Keratinocyte (primary cell): Measurements from ENCODE around the gene PPARA. TPM values are rescaled to one million over a fixed set of nuclear protein-coding genes. Genes with fewer than 3 reads are reported as not detected.

Experiments
- DNase-seq: peaks from one replicate; pipeline ENCODE4 v3.0.0-alpha.2; 2011; ENCODE audit warnings: low read depth, missing footprints, low spot score
- FAIRE-seq: peaks from 2 replicates; lab custom pipeline; 2011; peaks lifted over from hg19 to GRCh38; lab: Jason Lieb, UNC
- H2AFZ ChIP-seq: 2 replicates; pipeline ENCODE4 v1.6.0; 2012; ENCODE audit warnings: low read length, control low read depth, inconsistent platforms; ENCODE audit not compliant: control insufficient read depth
- H3K27ac ChIP-seq: 2 replicates; pipeline ENCODE4 v1.5.1; 2011; ENCODE audit warnings: low read length; ENCODE audit not compliant: control insufficient read depth, insufficient read depth
- H3K27me3 ChIP-seq: 3 replicates; pipeline ENCODE4 v1.6.0; 2011; ENCODE audit warnings: low read length; ENCODE audit not compliant: control insufficient read depth, insufficient read depth; ENCODE audit errors: extremely low read depth
- H3K36me3 ChIP-seq, 2 experiments: 2 replicates in 1 of 2; 3 replicates in 1 of 2; pipeline ENCODE4 v1.5.1; 2011; ENCODE audit warnings: low read length in 2 of 2, mild to moderate bottlenecking in 1 of 2; ENCODE audit not compliant: control insufficient read depth in 2 of 2, insufficient read depth in 2 of 2; ENCODE audit errors: extremely low read depth in 1 of 2
- H3K4me1 ChIP-seq: 3 replicates; pipeline ENCODE4 v1.5.1; 2011; ENCODE audit warnings: low read length; ENCODE audit not compliant: control insufficient read depth, insufficient read depth; ENCODE audit errors: extremely low read depth
- H3K4me2 ChIP-seq: 3 replicates; pipeline ENCODE4 v1.6.0; 2011; ENCODE audit warnings: low read depth, low read length; ENCODE audit not compliant: control insufficient read depth, insufficient read depth; ENCODE audit errors: extremely low read depth
- H3K4me3 ChIP-seq, 3 experiments: fragments of 200-600 bp in 1 of 3; sonication (generic) in 1 of 3; 2 replicates in 2 of 3; 3 replicates in 1 of 3; pipeline ENCODE4 v1.5.1; 2011 to 2016; ENCODE audit warnings: low read length in 3 of 3, mild to moderate bottlenecking in 3 of 3, control low read depth in 2 of 3, inconsistent platforms in 1 of 3, low read depth in 1 of 3, mixed read lengths in 1 of 3, mixed run types in 1 of 3, moderate library complexity in 1 of 3; ENCODE audit not compliant: control insufficient read depth in 2 of 3, insufficient read depth in 2 of 3; ENCODE audit errors: extremely low read depth in 1 of 3
- H3K79me2 ChIP-seq: 2 replicates; pipeline ENCODE4 v1.6.0; 2012; ENCODE audit warnings: low read length; ENCODE audit not compliant: control insufficient read depth, insufficient read depth
- H3K9ac ChIP-seq: 3 replicates; pipeline ENCODE4 v1.6.0; 2011; ENCODE audit warnings: low read length; ENCODE audit not compliant: control insufficient read depth, insufficient read depth; ENCODE audit errors: extremely low read depth
- H3K9me1 ChIP-seq: 3 replicates; pipeline ENCODE4 v1.6.0; 2011; ENCODE audit warnings: low read length; ENCODE audit not compliant: control insufficient read depth, insufficient read depth; ENCODE audit errors: extremely low read depth
- H3K9me3 ChIP-seq: 2 replicates; pipeline ENCODE4 v1.5.1; 2012; ENCODE audit warnings: low read depth, low read length; ENCODE audit not compliant: control insufficient read depth
- H4K20me1 ChIP-seq: 3 replicates; pipeline ENCODE4 v1.6.0; 2011; ENCODE audit warnings: low read length; ENCODE audit not compliant: control insufficient read depth, insufficient read depth; ENCODE audit errors: extremely low read depth
- CTCF ChIP-seq, 3 experiments: IDR thresholded peaks in 1 of 3; conservative IDR thresholded peaks in 1 of 3; optimal IDR thresholded peaks in 1 of 3; 2 replicates in 2 of 3; 3 replicates in 1 of 3; pipeline versions ENCODE3 to v1.5.1; 2011; ENCODE audit warnings: low read length in 3 of 3, mild to moderate bottlenecking in 3 of 3, moderate library complexity in 2 of 3, control low read depth in 1 of 3, inconsistent platforms in 1 of 3; ENCODE audit not compliant: insufficient read depth in 2 of 3; ENCODE audit errors: extremely low read depth in 1 of 3
- EZH2 ChIP-seq: IDR thresholded peaks from one replicate; pipeline ENCODE4 v1.6.1; 2012; ENCODE audit warnings: inconsistent platforms, mild to moderate bottlenecking, low read length, moderate library complexity
- dilution Hi-C: fragments of 300-500 bp; cut with MboI; formaldehyde crosslinking; loops from one replicate; pipeline ENCODE4 v1.7.0; 2020; ENCODE audit warnings: low sequenced_read_pairs; ENCODE audit not compliant: extremely low pct_ligation_motif_present
- polyA plus RNA-seq, 5 experiments: library from polyadenylated mRNA; depleted of rRNA in 3 of 5; stranded (reverse) in 3 of 5; stranded (forward) in 1 of 5; unstranded in 1 of 5; fragments of >200 nt; gene quantifications; 1 replicate in 1 of 5; 2 replicates in 3 of 5; 3 replicates in 1 of 5; pipeline versions ENCODE4 v1.2.1 to v1.2.3, GENCODE V29; 2011 to 2012; ENCODE audit warnings: missing spikeins in 2 of 5, low read depth in 1 of 5, low replicate concordance in 1 of 5

PPARA gene
- polyA plus RNA-seq, 1 donor (not counting 4 experiments of a cell fraction or from before 2014, with no cell fraction given) = 4.9 TPM

- H3K36me3 ChIP-seq = peaks cover 14 to 51% of the 10 kb centered on the region in 2 experiments
- H3K9me3 ChIP-seq = no peaks in the 10 kb centered on the region
- peak overlapping the region; percentile 59 for H3K27ac ChIP-seq
- no peak overlapping the region for H3K4me3 ChIP-seq
- H4K20me1 ChIP-seq = peaks cover 60% of the 10 kb centered on the region
- dilution Hi-C loops = no loop called here
- DNase-seq = no peak
- TF ChIP-seq EZH2 = no peak
- TF ChIP-seq CTCF (optimal IDR thresholded peaks at IDR 0.05 in 1 of 3, IDR thresholded peaks at IDR 0.05 in 1 of 3, conservative IDR thresholded peaks at IDR 0.05 in 1 of 3; ENCODE audit: extremely low read depth in 1 of 3, insufficient read depth in 2 of 3, low read length in 3 of 3) = no peak
- H3K27me3 ChIP-seq = no peaks in the 10 kb centered on the region
- peak overlapping the region; percentile 10 for H3K4me2 ChIP-seq
- peaks cover 65% of the 10 kb centered on the region for H3K4me1 ChIP-seq
- H2AFZ ChIP-seq = no peak overlapping the region
- H3K9me1 ChIP-seq = peaks cover 2% of the 10 kb centered on the region
- FAIRE-seq = no peak
- peak overlapping the region; percentile 57 for H3K9ac ChIP-seq
- H3K79me2 ChIP-seq = peaks cover 11% of the 10 kb centered on the region
Observed at GRCh38 chr22:46106279-46107022, 43.9 kb upstream of the PPARA start.

- H3K9me3 ChIP-seq = no peaks in the 10 kb centered on the region
- peaks cover 62% of the 10 kb centered on the region for H4K20me1 ChIP-seq
- no peak overlapping the region for H2AFZ ChIP-seq
- no peaks in the 10 kb centered on the region for H3K27me3 ChIP-seq
- H3K4me2 ChIP-seq = peak overlapping the region; percentile 10
- DNase-seq (no peak), FAIRE-seq (no peak)
- H3K4me3 ChIP-seq = no peak overlapping the region
- H3K36me3 ChIP-seq = peaks cover 8 to 51% of the 10 kb centered on the region in 2 experiments
- H3K4me1 ChIP-seq = peaks cover 63% of the 10 kb centered on the region
- H3K9me1 ChIP-seq = peaks cover 2% of the 10 kb centered on the region
- H3K9ac ChIP-seq = peak overlapping the region; percentile 57
- peaks cover 9% of the 10 kb centered on the region for H3K79me2 ChIP-seq
- TF ChIP-seq CTCF (optimal IDR thresholded peaks at IDR 0.05 in 1 of 3, IDR thresholded peaks at IDR 0.05 in 1 of 3, conservative IDR thresholded peaks at IDR 0.05 in 1 of 3; ENCODE audit: extremely low read depth in 1 of 3, insufficient read depth in 2 of 3, low read length in 3 of 3) (no peak), EZH2 (no peak)
- H3K27ac ChIP-seq = peak overlapping the region; percentile 59
- dilution Hi-C loops = no loop called here
Observed at GRCh38 chr22:46107089-46107664, 43.1 kb upstream of the PPARA start.
